Esophagus squamous epithelium (tissue), 4 donors: ENCODE results near the gene CATSPER4.

Experiments used
- CTCF ChIP-seq, 6 experiments: fragments of 450-650 bp in 4 of 6; fragments of 200-600 bp in 2 of 6; sonication (generic) in 2 of 6; IDR thresholded peaks; one replicate each; pipeline ENCODE4 v1.5.1; 2016 to 2019; ENCODE audit warnings: antibody characterized with exemption in 6 of 6, mild to moderate bottlenecking in 4 of 6, moderate library complexity in 4 of 6
- POLR2A ChIP-seq, 4 donors: fragments of 450-650 bp; IDR thresholded peaks; one replicate each; pipeline ENCODE4 v1.6.1; 2017; ENCODE audit warnings: antibody characterized with exemption in 4 of 4, mild to moderate bottlenecking in 4 of 4, moderate library complexity in 3 of 4

DNA sequence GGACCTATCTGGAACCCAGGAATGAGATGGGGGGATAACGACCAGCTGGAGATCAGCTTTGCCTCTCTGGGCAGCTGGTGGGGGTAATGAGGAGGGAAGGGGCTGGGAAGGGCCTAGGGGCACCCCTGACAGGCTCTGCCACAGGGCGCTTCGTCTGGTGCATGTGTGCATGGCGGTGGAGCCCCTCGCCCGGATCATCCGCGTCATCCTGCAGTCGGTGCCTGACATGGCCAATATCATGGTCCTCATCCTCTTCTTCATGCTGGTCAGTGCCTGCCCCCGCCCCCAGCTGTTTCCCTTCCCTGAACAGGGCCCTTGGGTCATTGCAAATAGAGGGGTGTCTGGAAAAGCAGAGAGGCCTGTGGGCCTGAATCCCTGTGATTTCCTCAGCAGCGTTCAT lies 7.4 kb downstream of the CATSPER4 start:
- TF ChIP-seq CTCF (IDR thresholded peaks at IDR 0.05) (no peak), POLR2A (IDR thresholded peaks at IDR 0.05) (no peak)
